Upper lobe of right lung (tissue), 1 donor: ENCODE results near the gene SCAMP3. TPM values are rescaled to one million over a fixed set of nuclear protein-coding genes. Genes with fewer than 3 reads are reported as not detected.
A peak's percentile ranks its signal among the peaks of the same experiment; 100 is the strongest.

Experiments used
- ATAC-seq: fragments of 200-7000 bp; cut with Tn5 transposase; one replicate; pipeline ENCODE4 v1.9.1; 2020; ENCODE audit warnings: mild to moderate bottlenecking, moderate library complexity
- DNase-seq: peaks from one replicate; pipeline ENCODE4 v3.0.0-alpha.2; 2020
- H3K27ac ChIP-seq: fragments of 200-600 bp; one replicate; pipeline ENCODE4 v1.8.0; 2022
- H3K27me3 ChIP-seq: fragments of 200-600 bp; one replicate; pipeline ENCODE4 v1.8.0; 2022; ENCODE audit warnings: mild to moderate bottlenecking
- H3K36me3 ChIP-seq: fragments of 200-600 bp; one replicate; pipeline ENCODE4 v1.8.0; 2022
- H3K4me1 ChIP-seq: fragments of 200-600 bp; one replicate; pipeline ENCODE4 v1.8.0; 2022
- H3K4me3 ChIP-seq: fragments of 200-600 bp; one replicate; pipeline ENCODE4 v1.8.0; 2022; ENCODE audit warnings: mild to moderate bottlenecking
- H3K9me3 ChIP-seq: fragments of 200-600 bp; one replicate; pipeline ENCODE4 v1.8.0; 2022
- CTCF ChIP-seq: fragments of 200-600 bp; IDR thresholded peaks from one replicate; pipeline ENCODE4 v1.8.0; 2022; ENCODE audit warnings: antibody characterized with exemption
- intact Hi-C: fragments of 100-400 bp; cut with DNase I; formaldehyde crosslinking; loops from one replicate; pipeline ENCODE4 v1.11.0; 2022
- total RNA-seq: library from RNA; stranded (reverse); fragmentation: NEBNext Ultra II Directional; extraction: Animal tissue kit (Norgen Biotek cat#: 25700); gene quantifications from one replicate; pipeline ENCODE4 v1.2.1, GENCODE V29; 2021
- donor health status: DM: no; HTN: yes; CAD: no; lungs with severe emphysema.

SCAMP3 gene
- total RNA-seq, 1 donor from 2014 or later, result 70.9 TPM

- TF ChIP-seq CTCF, result no peak
- DNase-seq (no peak), ATAC-seq (peak; percentile 60)
- intact Hi-C loops, result no loop called here
- Histone ChIP-seq H3K4me1 (peaks cover 20% of the 10 kb centered on the region), H3K4me3 (peak overlapping the region; percentile 68), H3K27ac (peak overlapping the region; percentile 90), H3K27me3 (no peaks in the 10 kb centered on the region), H3K9me3 (no peaks in the 10 kb centered on the region), H3K36me3 (peaks cover 38% of the 10 kb centered on the region)
Measured at GRCh38 chr1:155272466-155273342, 10.5 kb upstream of the SCAMP3 start.

- Histone ChIP-seq H3K4me1 (peaks cover 15% of the 10 kb centered on the region), H3K27me3 (no peaks in the 10 kb centered on the region), H3K27ac (no peak overlapping the region), H3K9me3 (no peaks in the 10 kb centered on the region), H3K36me3 (peaks cover 71% of the 10 kb centered on the region), H3K4me3 (no peak overlapping the region)
- ATAC-seq (no peak), DNase-seq (no peak)
- TF ChIP-seq CTCF, result no peak
- intact Hi-C loops, result no loop called here
Measured at GRCh38 chr1:155269381-155269780, 7.2 kb upstream of the SCAMP3 start.

- no peak for TF ChIP-seq CTCF
- no peaks in the 10 kb centered on the region for H3K9me3 ChIP-seq
- no peak overlapping the region for H3K27ac ChIP-seq
- H3K4me1 ChIP-seq, result peaks cover 11% of the 10 kb centered on the region
- H3K4me3 ChIP-seq, result no peak overlapping the region
- intact Hi-C loops, result no loop called here
- ATAC-seq (no peak), DNase-seq (no peak)
- peaks cover 79% of the 10 kb centered on the region for H3K36me3 ChIP-seq
- H3K27me3 ChIP-seq, result no peaks in the 10 kb centered on the region
Measured at GRCh38 chr1:155268630-155269029, 6.5 kb upstream of the SCAMP3 start.

- DNase-seq (no peak), ATAC-seq (no peak)
- TF ChIP-seq CTCF, result no peak
- H3K27ac ChIP-seq, result no peak overlapping the region
- H3K36me3 ChIP-seq, result peaks cover 88% of the 10 kb centered on the region
- peaks cover 14% of the 10 kb centered on the region for H3K4me1 ChIP-seq
- no peak overlapping the region for H3K4me3 ChIP-seq
- intact Hi-C loops, result no loop called here
- H3K9me3 ChIP-seq, result no peaks in the 10 kb centered on the region
- H3K27me3 ChIP-seq, result no peaks in the 10 kb centered on the region
Measured at GRCh38 chr1:155267373-155267772, 5.2 kb upstream of the SCAMP3 start.

- Histone ChIP-seq H3K9me3 (no peaks in the 10 kb centered on the region), H3K36me3 (peaks cover 88% of the 10 kb centered on the region), H3K27ac (no peak overlapping the region), H3K4me3 (no peak overlapping the region), H3K4me1 (peaks cover 7% of the 10 kb centered on the region), H3K27me3 (no peaks in the 10 kb centered on the region)
- no peak for ATAC-seq
- no peak for TF ChIP-seq CTCF
- DNase-seq, result no peak
- intact Hi-C loops, result no loop called here
Measured at GRCh38 chr1:155266553-155266952, 4.4 kb upstream of the SCAMP3 start.
